ENCODE results near the gene LNX1.

The LNX1 gene

GRCh38 chr4:53518807-53519206 is 72.5 kb downstream of the LNX1 start:
- no peak for DNase-seq (ENCODE audit: low read depth)
- TF ChIP-seq CTCF (conservative IDR thresholded peaks at IDR 0.05; ENCODE audit: low read length) = no peak
- no peak overlapping the region for H3K4me3 ChIP-seq (ENCODE audit: low read length)

GRCh38 chr4:53515076-53515475 is 76.2 kb downstream of the LNX1 start:
- DNase-seq (ENCODE audit: low read depth) = no peak
- no peak overlapping the region for H3K4me3 ChIP-seq (ENCODE audit: low read length)
- TF ChIP-seq CTCF (conservative IDR thresholded peaks at IDR 0.05; ENCODE audit: low read length) = no peak

GRCh38 chr4:53514509-53514908 is 76.8 kb downstream of the LNX1 start:
- no peak for TF ChIP-seq CTCF (conservative IDR thresholded peaks at IDR 0.05; ENCODE audit: low read length)
- no peak for DNase-seq (ENCODE audit: low read depth)
- H3K4me3 ChIP-seq (ENCODE audit: low read length) = no peak overlapping the region

GRCh38 chr4:53512608-53513007 is 78.7 kb downstream of the LNX1 start:
- no peak for DNase-seq (ENCODE audit: low read depth)
- TF ChIP-seq CTCF (conservative IDR thresholded peaks at IDR 0.05; ENCODE audit: low read length) = no peak
- no peak overlapping the region for H3K4me3 ChIP-seq (ENCODE audit: low read length)

GRCh38 chr4:53511014-53511413 is 80.3 kb downstream of the LNX1 start:
- no peak overlapping the region for H3K4me3 ChIP-seq (ENCODE audit: low read length)
- TF ChIP-seq CTCF (conservative IDR thresholded peaks at IDR 0.05; ENCODE audit: low read length) = no peak
- DNase-seq (ENCODE audit: low read depth) = peak; percentile 57

- no peak overlapping the region for H3K4me3 ChIP-seq (ENCODE audit: low read length)
- peak; percentile 45 for DNase-seq (ENCODE audit: low read depth)
- no peak for TF ChIP-seq CTCF (conservative IDR thresholded peaks at IDR 0.05; ENCODE audit: low read length)
These were observed 81.0 kb downstream of the LNX1 start for GRCh38 chr4:53510321-53510720.

- DNase-seq (ENCODE audit: low read depth) = peak; percentile 76
- TF ChIP-seq CTCF (conservative IDR thresholded peaks at IDR 0.05; ENCODE audit: low read length) = peak; percentile 25
- no peak overlapping the region for H3K4me3 ChIP-seq (ENCODE audit: low read length)
These were observed 82.8 kb downstream of the LNX1 start for GRCh38 chr4:53508446-53508845.
